Epidermal melanocyte (primary cell): ENCODE results near the gene CELSR2.

Source experiments
- DNase-seq: peaks from one replicate; pipeline ENCODE4 v3.0.0; 2011; ENCODE audit warnings: low spot score; ENCODE audit not compliant: insufficient read length

The CELSR2 gene

DNA sequence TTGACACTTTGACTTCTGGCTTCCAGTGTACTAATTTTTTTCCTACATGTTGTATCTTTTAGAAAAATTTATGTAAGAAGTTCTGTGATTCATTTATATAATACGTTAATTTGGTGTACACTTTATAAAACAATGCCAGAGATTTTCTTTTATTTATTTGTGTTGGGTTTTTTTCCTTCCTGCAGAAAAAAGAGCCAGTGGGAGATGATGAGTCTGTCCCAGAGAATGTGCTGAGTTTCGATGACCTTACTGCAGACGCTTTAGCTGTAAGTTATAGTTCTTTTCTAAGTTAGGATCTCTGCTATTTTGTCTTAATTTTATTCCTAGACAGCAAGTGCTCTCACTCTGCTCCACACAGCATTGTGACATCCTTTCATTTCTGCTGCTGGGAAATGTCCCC lies 21.2 kb upstream of the CELSR2 start:
- no peak for DNase-seq

DNA sequence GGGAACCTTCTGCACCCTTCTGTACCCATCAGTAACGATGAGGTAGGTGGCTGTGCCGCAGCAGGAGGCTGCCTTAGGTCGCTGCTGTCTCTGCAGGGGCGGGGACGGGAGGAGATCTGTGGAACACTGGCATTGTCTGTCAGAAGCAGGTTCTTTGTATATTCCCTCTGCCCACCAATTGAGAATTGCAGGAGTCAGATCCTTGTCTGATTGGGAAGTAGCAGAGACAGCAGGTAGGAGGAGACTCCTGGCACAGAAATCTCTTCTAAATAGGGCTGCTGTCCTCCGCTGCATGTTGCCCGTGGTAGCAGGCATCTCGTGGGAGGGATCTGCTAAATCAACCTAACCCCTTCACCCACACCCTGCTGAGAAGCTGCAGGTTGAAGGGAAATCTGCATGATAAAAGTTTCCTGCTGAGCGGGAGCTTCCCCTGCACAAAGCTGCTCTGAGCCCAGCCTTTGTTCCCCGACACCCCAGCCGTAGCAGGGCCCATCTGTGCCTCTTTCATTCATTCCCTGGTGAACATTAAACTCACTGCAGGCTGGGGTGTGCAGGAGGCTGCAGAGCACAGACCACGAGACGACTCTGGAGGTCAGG lies 19.7 kb upstream of the CELSR2 start:
- DNase-seq: no peak

DNA sequence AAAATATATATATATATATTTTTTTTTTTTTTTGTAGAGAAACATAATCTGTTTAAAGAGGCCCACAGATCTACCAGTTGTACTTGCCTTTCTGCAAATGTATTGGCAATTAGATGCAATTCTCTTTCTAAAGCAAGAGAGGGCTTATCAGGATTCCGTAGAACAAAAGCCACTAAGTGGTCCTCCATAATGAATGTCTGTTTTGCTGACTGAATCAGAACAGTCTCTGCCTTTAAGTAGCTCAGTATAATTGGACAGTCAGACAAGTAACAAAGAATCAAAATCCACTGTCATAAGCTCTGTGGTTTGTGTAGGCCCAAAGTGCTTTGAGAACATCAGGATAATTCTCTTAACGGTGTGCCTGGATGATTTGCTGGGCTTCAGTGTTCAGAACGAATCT lies 18.3 kb upstream of the CELSR2 start:
- DNase-seq: no peak

GRCh38 chr1:109235137-109235536 lies 14.2 kb upstream of the CELSR2 start:
- DNase-seq: no peak

DNA sequence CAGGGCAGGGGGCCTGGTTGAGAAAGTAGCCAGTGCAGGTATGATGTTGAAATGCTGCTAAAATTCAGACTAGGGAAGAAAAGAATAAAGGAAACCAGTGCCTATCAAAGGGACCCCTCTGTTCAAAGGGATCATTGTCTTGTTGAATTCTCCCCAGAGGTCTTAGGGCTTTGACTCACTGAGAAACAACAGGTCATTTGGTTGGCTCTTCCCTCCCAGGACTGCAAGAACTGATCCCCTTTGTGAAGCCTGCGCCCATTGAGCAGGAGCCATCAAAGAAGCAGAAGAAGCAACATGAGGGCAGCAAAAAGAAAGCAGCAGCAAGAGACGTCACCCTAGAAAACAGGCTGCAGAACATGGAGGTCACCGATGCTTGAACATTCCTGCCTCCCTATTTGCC lies 11.8 kb upstream of the CELSR2 start:
- DNase-seq: peak; percentile 17

DNA sequence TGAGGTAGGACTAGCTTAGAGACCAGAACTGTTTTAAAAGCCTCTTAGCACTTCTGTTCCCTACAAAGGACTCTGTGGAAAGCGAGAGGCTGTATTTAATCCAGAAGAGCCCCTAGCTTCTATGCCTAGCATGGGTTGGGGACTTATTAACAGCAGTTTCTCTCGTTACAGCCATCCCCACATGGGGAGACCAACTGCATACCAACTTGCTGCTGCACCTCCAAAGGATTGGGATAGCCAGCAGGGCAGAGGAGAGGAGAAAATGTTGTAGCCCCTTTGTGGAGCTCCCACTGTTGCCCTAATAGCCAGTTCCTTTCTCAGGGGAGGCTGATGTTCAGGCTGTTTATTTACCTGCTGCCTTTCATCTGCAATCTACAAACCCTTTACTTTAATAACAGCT lies 11.0 kb upstream of the CELSR2 start:
- DNase-seq: peak; percentile 7

GRCh38 chr1:109239047-109239408 lies 10.3 kb upstream of the CELSR2 start:
- DNase-seq: no peak

DNA sequence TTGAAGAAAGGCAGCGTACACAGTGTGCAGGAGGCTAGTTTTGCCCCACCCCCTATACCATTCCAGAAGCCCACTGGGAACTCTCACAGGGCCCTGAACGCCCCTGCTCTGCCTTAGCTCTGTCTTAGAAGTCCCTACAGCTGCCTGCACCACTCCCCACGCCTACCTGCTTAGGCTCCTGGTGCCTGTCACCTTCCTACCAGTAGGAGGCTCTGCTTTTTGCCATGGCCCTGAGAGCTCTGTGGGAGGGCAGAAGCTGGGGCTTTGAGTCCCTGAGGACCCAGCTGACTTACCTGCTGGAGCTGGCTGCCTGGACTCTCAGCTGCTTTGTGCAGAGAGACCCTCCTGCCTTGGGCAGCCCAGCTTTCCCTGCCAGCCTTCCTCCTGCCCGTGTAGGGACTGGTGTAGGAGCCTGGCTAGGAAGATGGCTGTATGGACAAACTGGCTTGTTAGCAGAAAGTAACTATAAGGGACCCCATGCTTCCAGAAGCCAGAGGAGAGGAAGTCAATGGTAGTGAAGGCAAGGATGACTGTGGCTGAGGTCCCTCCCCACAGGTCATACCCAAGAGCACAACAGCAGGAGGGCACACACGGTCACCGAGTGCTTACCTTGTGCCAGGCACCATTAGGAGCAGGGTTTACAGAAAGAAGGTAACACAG lies 9.8 kb upstream of the CELSR2 start:
- DNase-seq: peak; percentile 23

DNA sequence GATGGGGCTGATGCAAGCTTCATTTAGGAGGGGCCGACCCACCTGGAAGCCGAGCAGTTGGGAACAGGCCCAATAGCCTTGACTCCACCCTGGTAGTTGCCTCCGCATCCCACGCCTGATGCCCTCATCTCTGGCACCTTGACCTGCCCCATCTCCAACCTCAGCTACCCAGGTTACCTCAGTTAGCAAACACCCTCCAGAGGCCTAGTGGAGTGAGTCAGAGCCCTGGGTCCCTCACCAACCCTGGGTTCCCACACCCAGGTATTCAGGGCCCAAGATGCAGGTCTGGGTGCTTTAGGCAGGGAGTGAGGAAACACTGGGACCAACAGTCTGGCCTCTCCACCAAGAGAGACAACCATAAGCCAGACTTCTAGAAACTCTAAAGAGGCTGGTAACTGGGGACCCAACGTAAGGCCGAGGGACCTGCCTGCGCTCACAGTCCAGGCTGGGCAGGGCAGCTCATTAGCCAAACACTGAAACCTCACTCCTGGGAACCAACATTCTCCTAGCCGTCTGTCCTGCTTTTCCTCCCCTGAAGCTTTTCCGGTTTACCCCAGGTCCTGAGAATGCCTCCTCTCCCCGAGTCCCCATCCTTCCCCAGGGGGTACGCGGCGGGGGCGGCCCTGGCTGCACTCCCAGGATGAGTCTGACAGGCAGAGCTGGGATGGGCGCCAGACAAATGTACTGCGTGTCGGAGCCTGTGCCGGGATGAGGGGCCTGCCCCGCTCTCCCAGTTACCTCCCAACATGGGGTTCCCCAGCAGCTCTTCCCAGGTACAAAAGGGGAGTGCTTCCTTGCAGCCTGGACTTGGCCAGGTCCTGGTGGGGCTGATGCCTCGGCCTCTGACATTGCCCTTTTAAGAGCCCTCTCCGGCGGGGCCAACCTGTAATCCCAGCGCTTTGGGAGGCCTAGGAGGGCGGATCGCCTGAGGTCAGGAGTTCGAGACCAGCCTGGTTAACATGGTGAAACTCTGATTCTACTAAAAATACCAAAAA lies 8.9 kb upstream of the CELSR2 start:
- peak; percentile 13 for DNase-seq

DNA sequence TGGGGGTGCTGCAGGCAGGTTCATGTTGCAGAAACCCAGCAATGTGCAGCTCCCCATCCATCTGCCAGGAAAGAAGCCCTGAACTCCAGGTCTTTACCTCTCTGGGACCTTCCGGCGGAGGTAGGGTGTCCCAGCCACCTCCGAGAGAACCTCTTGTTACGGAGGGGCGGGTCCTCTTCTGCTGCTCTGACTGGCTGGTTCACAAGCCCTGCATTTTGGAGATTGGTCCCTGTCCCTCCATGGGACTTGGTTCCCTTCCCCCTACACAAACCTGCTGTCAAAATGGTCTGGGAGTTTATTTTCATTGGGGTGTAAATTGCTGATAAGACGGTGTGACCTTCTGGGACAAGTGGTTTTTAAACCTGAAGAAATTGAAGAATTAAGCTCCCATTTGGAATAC lies 8.0 kb upstream of the CELSR2 start:
- no peak for DNase-seq

- DNase-seq: no peak
Observed at GRCh38 chr1:109241841-109242345, 7.4 kb upstream of the CELSR2 start.

- DNase-seq: no peak
Observed at GRCh38 chr1:109242387-109242786, 7.0 kb upstream of the CELSR2 start.

DNA sequence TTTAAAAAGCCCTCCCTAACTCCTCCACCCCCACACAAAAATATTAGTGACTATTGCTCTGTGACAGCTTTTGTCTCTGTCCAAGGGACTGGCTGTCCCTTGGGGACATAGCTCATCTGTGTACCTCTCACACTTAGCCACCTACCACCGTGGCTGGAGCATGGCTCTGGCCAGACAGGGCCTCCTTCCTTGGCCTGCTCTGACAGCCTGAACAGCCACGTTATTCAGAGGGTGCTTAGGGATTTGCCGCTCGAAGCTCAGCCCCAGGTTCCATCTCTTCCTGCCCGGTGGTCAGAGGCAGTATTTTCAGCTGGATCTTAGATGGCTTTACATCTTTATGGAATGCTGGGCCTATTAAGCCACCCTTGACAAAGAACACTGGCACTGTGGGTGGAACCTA lies 6.1 kb upstream of the CELSR2 start:
- no peak for DNase-seq

DNA sequence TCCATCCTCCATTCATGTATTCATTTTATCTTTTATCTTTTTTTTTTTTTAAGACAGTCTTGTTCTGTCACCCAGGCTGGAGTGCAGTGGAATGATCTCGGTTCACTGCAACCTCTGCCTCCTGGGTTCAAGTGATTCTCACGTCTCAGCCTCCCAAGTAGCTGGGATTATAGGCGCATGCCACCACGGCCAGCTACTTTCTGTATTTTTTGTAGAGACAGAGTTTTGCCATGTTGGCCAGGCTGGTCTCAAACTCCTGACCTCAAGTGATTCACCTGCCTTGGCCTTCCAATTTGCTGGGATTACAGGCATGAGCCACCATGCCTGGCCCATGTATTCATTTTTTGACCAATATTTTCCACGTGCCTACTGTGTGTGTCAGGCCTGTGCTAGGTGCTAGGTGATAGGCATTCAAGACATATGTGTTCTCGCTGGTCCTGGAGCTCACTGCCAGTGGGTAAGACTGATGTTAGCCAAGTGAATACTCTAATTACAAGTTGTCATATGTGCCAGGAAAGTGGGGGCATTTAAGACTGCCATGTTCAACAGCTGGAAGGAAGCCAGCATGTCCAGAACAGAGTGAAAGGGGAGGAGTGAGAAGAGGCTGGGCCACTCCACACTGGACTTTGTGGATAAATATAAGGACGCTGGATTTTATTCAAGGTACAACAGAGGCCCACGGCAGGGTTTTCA lies 5.3 kb upstream of the CELSR2 start:
- DNase-seq: no peak

GRCh38 chr1:109246141-109246551 lies 3.2 kb upstream of the CELSR2 start:
- no peak for DNase-seq

- no peak for DNase-seq
Observed at GRCh38 chr1:109247401-109248365, 1.7 kb upstream of the CELSR2 start.

DNA sequence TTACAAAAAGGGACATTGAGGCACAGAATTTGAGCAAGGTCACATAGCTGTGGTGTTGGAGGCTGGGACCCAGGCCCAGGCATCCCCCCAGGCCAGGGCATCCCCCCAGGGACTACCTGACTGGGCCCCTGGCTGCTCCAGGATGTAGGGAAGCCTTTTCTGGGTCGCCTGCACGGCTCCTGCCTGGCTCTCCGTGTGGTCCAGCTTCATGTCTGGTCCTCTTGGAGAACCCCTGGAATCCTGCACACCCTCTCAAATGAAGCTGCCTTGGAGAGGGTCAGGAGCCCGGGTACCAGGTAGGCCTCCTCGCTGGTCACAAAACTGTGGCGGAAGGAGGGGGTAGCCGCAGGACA lies 919 bp upstream of the CELSR2 start:
- no peak for DNase-seq

DNA sequence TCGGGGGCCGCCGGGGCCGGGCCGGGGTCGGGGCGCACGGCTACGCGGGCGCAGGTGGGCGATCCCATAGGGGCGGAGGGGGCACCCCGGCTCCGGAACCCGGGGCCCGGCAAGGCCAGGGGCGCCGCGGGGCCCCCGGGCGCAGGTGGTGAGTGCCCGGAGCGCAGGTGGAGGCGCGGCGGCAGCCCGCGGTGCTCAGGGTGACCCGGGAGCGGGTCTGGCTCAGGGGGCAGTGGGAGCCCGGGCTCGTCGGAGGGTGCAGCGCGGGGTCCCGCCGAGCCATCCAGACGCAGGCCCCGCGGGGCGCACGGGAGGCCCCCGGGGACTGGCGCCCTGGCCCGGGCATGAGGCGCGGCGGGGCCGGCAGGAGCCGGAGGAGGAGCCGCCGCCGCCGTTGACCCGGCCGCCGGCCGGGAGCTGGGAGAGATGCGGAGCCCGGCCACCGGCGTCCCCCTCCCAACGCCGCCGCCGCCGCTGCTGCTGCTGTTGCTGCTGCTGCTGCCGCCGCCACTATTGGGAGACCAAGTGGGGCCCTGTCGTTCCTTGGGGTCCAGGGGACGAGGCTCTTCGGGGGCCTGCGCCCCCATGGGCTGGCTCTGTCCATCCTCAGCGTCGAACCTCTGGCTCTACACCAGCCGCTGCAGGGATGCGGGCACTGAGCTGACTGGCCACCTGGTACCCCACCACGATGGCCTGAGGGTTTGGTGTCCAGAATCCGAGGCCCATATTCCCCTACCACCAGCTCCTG lies 489 bp downstream of the CELSR2 start:
- DNase-seq: no peak

DNA sequence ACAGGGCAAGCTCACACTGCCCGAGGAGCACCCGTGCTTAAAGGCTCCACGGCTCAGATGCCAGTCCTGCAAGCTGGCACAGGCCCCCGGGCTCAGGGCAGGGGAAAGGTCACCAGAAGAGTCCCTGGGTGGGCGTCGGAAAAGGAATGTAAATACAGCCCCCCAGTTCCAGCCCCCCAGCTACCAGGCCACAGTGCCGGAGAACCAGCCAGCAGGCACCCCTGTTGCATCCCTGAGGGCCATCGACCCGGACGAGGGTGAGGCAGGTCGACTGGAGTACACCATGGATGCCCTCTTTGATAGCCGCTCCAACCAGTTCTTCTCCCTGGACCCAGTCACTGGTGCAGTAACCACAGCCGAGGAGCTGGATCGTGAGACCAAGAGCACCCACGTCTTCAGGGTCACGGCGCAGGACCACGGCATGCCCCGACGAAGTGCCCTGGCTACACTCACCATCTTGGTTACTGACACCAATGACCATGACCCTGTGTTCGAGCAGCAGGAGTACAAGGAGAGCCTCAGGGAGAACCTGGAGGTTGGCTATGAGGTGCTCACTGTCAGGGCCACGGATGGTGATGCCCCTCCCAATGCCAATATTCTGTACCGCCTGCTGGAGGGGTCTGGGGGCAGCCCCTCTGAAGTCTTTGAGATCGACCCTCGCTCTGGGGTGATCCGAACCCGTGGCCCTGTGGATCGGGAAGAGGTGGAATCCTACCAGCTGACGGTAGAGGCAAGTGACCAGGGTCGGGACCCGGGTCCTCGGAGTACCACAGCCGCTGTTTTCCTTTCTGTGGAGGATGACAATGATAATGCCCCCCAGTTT lies 1.3 kb downstream of the CELSR2 start:
- no peak for DNase-seq
